Loucy (cell line): Measurements from ENCODE around the gene AKNA.

Experiments used
- H2AFZ ChIP-seq: fragments of 200-600 bp; sonication (generic); 2 replicates; pipeline ENCODE4 v1.6.0; 2016; ENCODE audit warnings: antibody characterized with exemption, mild to moderate bottlenecking, low read length, moderate library complexity
- H3F3A ChIP-seq: fragments of 200-600 bp; 2 replicates; pipeline ENCODE4 v1.6.0; 2016; ENCODE audit warnings: antibody characterized with exemption, low read depth, mild to moderate bottlenecking
- H3K27me3 ChIP-seq: fragments of 200-600 bp; sonication (generic); 2 replicates; pipeline ENCODE4 v1.6.1; 2014; ENCODE audit warnings: low read length, mild to moderate bottlenecking; ENCODE audit not compliant: insufficient read depth, poor library complexity, severe bottlenecking
- H3K36me3 ChIP-seq: fragments of 200-600 bp; sonication (generic); 2 replicates; pipeline ENCODE4 v1.6.1; 2016; ENCODE audit warnings: low read length; ENCODE audit not compliant: insufficient read depth
- H3K4me1 ChIP-seq: fragments of 200-600 bp; sonication (generic); 2 replicates; pipeline ENCODE4 v1.5.1; 2014; ENCODE audit warnings: low read length, mild to moderate bottlenecking; ENCODE audit not compliant: insufficient read depth, poor library complexity, severe bottlenecking
- H3K4me2 ChIP-seq: fragments of 200-600 bp; sonication (generic); 2 replicates; pipeline ENCODE4 v1.6.0; 2014; ENCODE audit warnings: antibody characterized with exemption, low read length, low read depth, mild to moderate bottlenecking; ENCODE audit not compliant: poor library complexity, severe bottlenecking
- H3K4me3 ChIP-seq: fragments of 200-600 bp; sonication (generic); 2 replicates; pipeline ENCODE4 v1.5.1; 2014; ENCODE audit warnings: low read length, mild to moderate bottlenecking, mixed read lengths; ENCODE audit not compliant: poor library complexity, severe bottlenecking
- H3K79me2 ChIP-seq: fragments of 200-600 bp; sonication (generic); 2 replicates; pipeline ENCODE4 v1.6.1; 2014; ENCODE audit warnings: low read length; ENCODE audit not compliant: insufficient read depth
- H3K9ac ChIP-seq: fragments of 200-600 bp; sonication (generic); 2 replicates; pipeline ENCODE4 v1.6.0; 2014; ENCODE audit warnings: mild to moderate bottlenecking, low read depth, low read length, moderate library complexity; ENCODE audit not compliant: poor library complexity, severe bottlenecking
- H3K9me2 ChIP-seq: fragments of 200-600 bp; sonication (generic); replicated peaks from 2 replicates; pipeline ENCODE4 v1.6.1; 2016; ENCODE audit warnings: low read depth, low read length, mixed read lengths
- H3K9me3 ChIP-seq: fragments of 200-600 bp; sonication (generic); 2 replicates; pipeline ENCODE4 v1.6.1; 2014; ENCODE audit warnings: mild to moderate bottlenecking, antibody characterized with exemption, low read length, low read depth; ENCODE audit not compliant: insufficient read depth
- H4K20me1 ChIP-seq: fragments of 200-600 bp; sonication (generic); 2 replicates; pipeline ENCODE4 v1.6.0; 2014; ENCODE audit warnings: antibody characterized with exemption, low read length, mild to moderate bottlenecking; ENCODE audit not compliant: insufficient read depth, poor library complexity, severe bottlenecking
- CTCF ChIP-seq: fragments of 200-600 bp; sonication (generic); conservative IDR thresholded peaks from 2 replicates; pipeline ENCODE4 v1.5.1; 2014; ENCODE audit warnings: mild to moderate bottlenecking, antibody characterized with exemption, low read length
- EZH2phosphoT487 ChIP-seq: fragments of 200-600 bp; IDR thresholded peaks from 2 replicates; pipeline ENCODE4 v1.6.1; 2018; ENCODE audit warnings: antibody characterized with exemption, mild to moderate bottlenecking, moderate library complexity, borderline replicate concordance

Gene AKNA

GRCh38 chr9:114284316-114285060 lies 103.3 kb downstream of the AKNA start:
- H4K20me1 ChIP-seq = no peaks in the 10 kb centered on the region
- H3F3A ChIP-seq = no peaks in the 10 kb centered on the region
- no peak overlapping the region for H3K9ac ChIP-seq
- H2AFZ ChIP-seq = no peak overlapping the region
- H3K36me3 ChIP-seq = no peaks in the 10 kb centered on the region
- H3K79me2 ChIP-seq = no peaks in the 10 kb centered on the region
- H3K4me3 ChIP-seq = no peak overlapping the region
- H3K9me3 ChIP-seq = no peaks in the 10 kb centered on the region
- H3K9me2 ChIP-seq = no peaks in the 10 kb centered on the region
- H3K4me2 ChIP-seq = no peak overlapping the region
- no peaks in the 10 kb centered on the region for H3K4me1 ChIP-seq
- H3K27me3 ChIP-seq = no peaks in the 10 kb centered on the region
- no peak for TF ChIP-seq EZH2phosphoT487
- TF ChIP-seq CTCF = no peak
